Smooth muscle cell (in vitro differentiated cells): ENCODE data around the gene OR4D9. TPM values are rescaled to one million over a fixed set of nuclear protein-coding genes. Genes with fewer than 3 reads are reported as not detected.

Experiments used
- DNase-seq: peaks from one replicate; lab custom pipeline; 2025; ENCODE audit not compliant: unreplicated experiment; lab: John Stamatoyannopoulos, UW
- H2AFZ ChIP-seq: fragments of 200-600 bp; sonication (generic); 2 replicates; pipeline ENCODE4 v1.6.0; 2016; ENCODE audit warnings: antibody characterized with exemption, low read depth, mild to moderate bottlenecking
- H3F3A ChIP-seq: fragments of 200-600 bp; sonication (generic); 2 replicates; pipeline ENCODE4 v1.6.0; 2017; ENCODE audit warnings: antibody characterized with exemption, low read depth
- H3K27ac ChIP-seq: fragments of 200-600 bp; sonication (generic); 2 replicates; pipeline ENCODE4 v1.5.1; 2016; ENCODE audit warnings: low read depth, mild to moderate bottlenecking
- H3K27me3 ChIP-seq: fragments of 200-600 bp; sonication (generic); 2 replicates; pipeline ENCODE4 v1.6.1; 2016; ENCODE audit warnings: low read depth, mild to moderate bottlenecking
- H3K36me3 ChIP-seq: fragments of 200-600 bp; sonication (generic); 2 replicates; pipeline ENCODE4 v1.5.1; 2016; ENCODE audit warnings: low read depth
- H3K4me1 ChIP-seq: fragments of 200-600 bp; sonication (generic); 2 replicates; pipeline ENCODE4 v1.5.1; 2016; ENCODE audit warnings: low read depth
- H3K4me2 ChIP-seq: fragments of 200-600 bp; sonication (generic); 2 replicates; pipeline ENCODE4 v1.6.0; 2016; ENCODE audit warnings: mild to moderate bottlenecking
- H3K4me3 ChIP-seq: fragments of 200-600 bp; sonication (generic); 2 replicates; pipeline ENCODE4 v1.5.1; 2016; ENCODE audit warnings: mild to moderate bottlenecking
- H3K79me2 ChIP-seq: fragments of 200-600 bp; sonication (generic); 2 replicates; pipeline ENCODE4 v1.6.0; 2016; ENCODE audit warnings: low read depth, mild to moderate bottlenecking
- H3K9ac ChIP-seq: fragments of 200-600 bp; sonication (generic); 2 replicates; pipeline ENCODE4 v1.6.0; 2016; ENCODE audit warnings: low read depth
- H3K9me3 ChIP-seq: fragments of 200-600 bp; sonication (generic); replicated peaks from 2 replicates; pipeline ENCODE4 v1.5.1; 2016; ENCODE audit warnings: low read depth
- H4K20me1 ChIP-seq: fragments of 200-600 bp; sonication (generic); 2 replicates; pipeline ENCODE4 v1.6.0; 2016; ENCODE audit warnings: low read depth
- WGBS: methylation state at CpG from one replicate; pipeline ENCODE4 v1.1.7; 2016; ENCODE audit warnings: low lambda C conversion rate; 5-methylcytosine and 5-hydroxymethylcytosine counted together
- polyA plus RNA-seq: library from polyadenylated mRNA; unstranded; fragments of >200 nt; fragmentation: Nextera tagmentation; extraction: Ambion mirVana; gene quantifications from 2 replicates; pipeline ENCODE4 v1.2.1, GENCODE V29; 2016
- total RNA-seq: library from RNA; depleted of rRNA; stranded (reverse); fragments of >200 nt; gene quantifications from 2 replicates; pipeline ENCODE4 v1.2.3, GENCODE V29; 2014
- TF ChIP-seq, protein P1 (sequence below): fragments of 200-600 bp; sonication (generic); IDR thresholded peaks from 2 replicates; pipeline ENCODE4 v1.5.1; 2017; ENCODE audit warnings: borderline replicate concordance, mild to moderate bottlenecking, antibody characterized with exemption; ENCODE audit not compliant: insufficient read depth, poor library complexity, severe bottlenecking

Gene OR4D9
- total and polyA plus RNA-seq, 2 experiments from 2014 or later, result not detected

- H3K4me3 ChIP-seq, result no peak overlapping the region
- no peak overlapping the region for H2AFZ ChIP-seq
- no peaks in the 10 kb centered on the region for H3K36me3 ChIP-seq
- no peak overlapping the region for H3K27ac ChIP-seq
- H3K79me2 ChIP-seq, result no peaks in the 10 kb centered on the region
- H3F3A ChIP-seq, result no peaks in the 10 kb centered on the region
- H3K27me3 ChIP-seq, result no peaks in the 10 kb centered on the region
- H3K9me3 ChIP-seq, result no peaks in the 10 kb centered on the region
- DNase-seq, result no peak
- H3K4me2 ChIP-seq, result no peak overlapping the region
- no peak overlapping the region for H3K9ac ChIP-seq
- no peaks in the 10 kb centered on the region for H4K20me1 ChIP-seq
- no peaks in the 10 kb centered on the region for H3K4me1 ChIP-seq
- TF ChIP-seq, protein P1, sequence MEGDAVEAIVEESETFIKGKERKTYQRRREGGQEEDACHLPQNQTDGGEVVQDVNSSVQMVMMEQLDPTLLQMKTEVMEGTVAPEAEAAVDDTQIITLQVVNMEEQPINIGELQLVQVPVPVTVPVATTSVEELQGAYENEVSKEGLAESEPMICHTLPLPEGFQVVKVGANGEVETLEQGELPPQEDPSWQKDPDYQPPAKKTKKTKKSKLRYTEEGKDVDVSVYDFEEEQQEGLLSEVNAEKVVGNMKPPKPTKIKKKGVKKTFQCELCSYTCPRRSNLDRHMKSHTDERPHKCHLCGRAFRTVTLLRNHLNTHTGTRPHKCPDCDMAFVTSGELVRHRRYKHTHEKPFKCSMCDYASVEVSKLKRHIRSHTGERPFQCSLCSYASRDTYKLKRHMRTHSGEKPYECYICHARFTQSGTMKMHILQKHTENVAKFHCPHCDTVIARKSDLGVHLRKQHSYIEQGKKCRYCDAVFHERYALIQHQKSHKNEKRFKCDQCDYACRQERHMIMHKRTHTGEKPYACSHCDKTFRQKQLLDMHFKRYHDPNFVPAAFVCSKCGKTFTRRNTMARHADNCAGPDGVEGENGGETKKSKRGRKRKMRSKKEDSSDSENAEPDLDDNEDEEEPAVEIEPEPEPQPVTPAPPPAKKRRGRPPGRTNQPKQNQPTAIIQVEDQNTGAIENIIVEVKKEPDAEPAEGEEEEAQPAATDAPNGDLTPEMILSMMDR, result no peak
These were observed 31.4 kb upstream of the OR4D9 start for GRCh38 chr11:59479906-59480305.

GRCh38 chr11:59480359-59480758 is 31.0 kb upstream of the OR4D9 start:
- no peaks in the 10 kb centered on the region for H3K4me1 ChIP-seq
- no peak overlapping the region for H3K4me3 ChIP-seq
- no peaks in the 10 kb centered on the region for H3K9me3 ChIP-seq
- WGBS, result 91% methylated on average over 3 of the region's 3 CpGs
- no peaks in the 10 kb centered on the region for H3K79me2 ChIP-seq
- H3K27ac ChIP-seq, result no peak overlapping the region
- no peak for DNase-seq
- H3K36me3 ChIP-seq, result no peaks in the 10 kb centered on the region
- H3F3A ChIP-seq, result no peaks in the 10 kb centered on the region
- TF ChIP-seq, protein P1, result no peak
- no peak overlapping the region for H3K9ac ChIP-seq
- no peak overlapping the region for H3K4me2 ChIP-seq
- H4K20me1 ChIP-seq, result no peaks in the 10 kb centered on the region
- no peaks in the 10 kb centered on the region for H3K27me3 ChIP-seq
- H2AFZ ChIP-seq, result no peak overlapping the region

- Histone ChIP-seq H3K4me3 (no peak overlapping the region), H3K36me3 (no peaks in the 10 kb centered on the region), H3K4me1 (no peaks in the 10 kb centered on the region), H3K79me2 (no peaks in the 10 kb centered on the region), H3K4me2 (no peak overlapping the region), H3K9me3 (no peaks in the 10 kb centered on the region), H4K20me1 (no peaks in the 10 kb centered on the region), H3F3A (no peaks in the 10 kb centered on the region), H3K9ac (no peak overlapping the region), H3K27me3 (no peaks in the 10 kb centered on the region), H3K27ac (no peak overlapping the region), H2AFZ (no peak overlapping the region)
- TF ChIP-seq, protein P1, result no peak
- no peak for DNase-seq
- WGBS, result 50% methylated on average over 1 of the region's 1 CpG
These were observed 9.4 kb upstream of the OR4D9 start for GRCh38 chr11:59501931-59502330.

DNA sequence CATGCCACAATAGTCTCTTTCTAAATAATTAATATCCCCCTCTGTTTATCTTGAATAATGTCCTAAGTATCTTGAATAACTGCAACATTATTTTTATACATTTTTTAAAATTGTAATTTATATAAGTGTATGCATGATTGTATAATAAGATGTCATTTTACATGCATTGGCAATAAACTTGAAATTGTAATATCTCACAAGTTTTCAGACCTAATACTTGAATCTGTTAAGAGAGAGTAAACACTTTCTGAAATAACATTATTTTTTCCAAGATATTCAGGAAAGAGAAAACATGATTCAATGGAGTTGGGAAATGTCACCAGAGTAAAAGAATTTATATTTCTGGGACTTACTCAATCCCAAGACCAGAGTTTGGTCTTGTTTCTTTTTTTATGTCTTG is 8.1 kb upstream of the OR4D9 start, which contains the start of gene OR4D11:
OR4D11 (plus strand) TSS at position 301 of the 400 bp plus-strand sequence; CDS start at position 301, 0 bp downstream.
- Histone ChIP-seq H3K79me2 (no peaks in the 10 kb centered on the region), H3K36me3 (no peaks in the 10 kb centered on the region), H3K27ac (no peak within 1 kb of the TSS), H3K9me3 (no peaks in the 10 kb centered on the region), H3K4me2 (no peak within 1 kb of the TSS), H3K27me3 (no peaks in the 10 kb centered on the region), H3K9ac (no peak within 1 kb of the TSS), H3K4me3 (no peak within 1 kb of the TSS), H3K4me1 (no peaks in the 10 kb centered on the region), H3F3A (no peaks in the 10 kb centered on the region), H4K20me1 (no peaks in the 10 kb centered on the region), H2AFZ (no peak within 1 kb of the TSS)
- no peak for DNase-seq
- TF ChIP-seq, protein P1, result no peak
